Smooth muscle cell (in vitro differentiated cells): ENCODE measurements around the gene XIAP. TPM values are rescaled to one million over a fixed set of nuclear protein-coding genes. Genes with fewer than 3 reads are reported as not detected.
"Not testable (repeated sequence)": the region's sequence is repeated elsewhere in the genome, so short reads cannot be mapped to it uniquely, and the experiment has no call there.

Source experiments
- DNase-seq: peaks from one replicate; lab custom pipeline; 2025; ENCODE audit not compliant: unreplicated experiment; lab: John Stamatoyannopoulos, UW
- H2AFZ ChIP-seq: fragments of 200-600 bp; sonication (generic); 2 replicates; pipeline ENCODE4 v1.6.0; 2016; ENCODE audit warnings: antibody characterized with exemption, low read depth, mild to moderate bottlenecking
- H3F3A ChIP-seq: fragments of 200-600 bp; sonication (generic); 2 replicates; pipeline ENCODE4 v1.6.0; 2017; ENCODE audit warnings: antibody characterized with exemption, low read depth
- H3K27ac ChIP-seq: fragments of 200-600 bp; sonication (generic); 2 replicates; pipeline ENCODE4 v1.5.1; 2016; ENCODE audit warnings: low read depth, mild to moderate bottlenecking
- H3K27me3 ChIP-seq: fragments of 200-600 bp; sonication (generic); 2 replicates; pipeline ENCODE4 v1.6.1; 2016; ENCODE audit warnings: low read depth, mild to moderate bottlenecking
- H3K36me3 ChIP-seq: fragments of 200-600 bp; sonication (generic); 2 replicates; pipeline ENCODE4 v1.5.1; 2016; ENCODE audit warnings: low read depth
- H3K4me1 ChIP-seq: fragments of 200-600 bp; sonication (generic); 2 replicates; pipeline ENCODE4 v1.5.1; 2016; ENCODE audit warnings: low read depth
- H3K4me2 ChIP-seq: fragments of 200-600 bp; sonication (generic); 2 replicates; pipeline ENCODE4 v1.6.0; 2016; ENCODE audit warnings: mild to moderate bottlenecking
- H3K4me3 ChIP-seq: fragments of 200-600 bp; sonication (generic); 2 replicates; pipeline ENCODE4 v1.5.1; 2016; ENCODE audit warnings: mild to moderate bottlenecking
- H3K79me2 ChIP-seq: fragments of 200-600 bp; sonication (generic); 2 replicates; pipeline ENCODE4 v1.6.0; 2016; ENCODE audit warnings: low read depth, mild to moderate bottlenecking
- H3K9ac ChIP-seq: fragments of 200-600 bp; sonication (generic); 2 replicates; pipeline ENCODE4 v1.6.0; 2016; ENCODE audit warnings: low read depth
- H3K9me3 ChIP-seq: fragments of 200-600 bp; sonication (generic); replicated peaks from 2 replicates; pipeline ENCODE4 v1.5.1; 2016; ENCODE audit warnings: low read depth
- H4K20me1 ChIP-seq: fragments of 200-600 bp; sonication (generic); 2 replicates; pipeline ENCODE4 v1.6.0; 2016; ENCODE audit warnings: low read depth
- WGBS: methylation state at CpG from one replicate; pipeline ENCODE4 v1.1.7; 2016; ENCODE audit warnings: low lambda C conversion rate; 5-methylcytosine and 5-hydroxymethylcytosine counted together
- polyA plus RNA-seq: library from polyadenylated mRNA; unstranded; fragments of >200 nt; fragmentation: Nextera tagmentation; extraction: Ambion mirVana; gene quantifications from 2 replicates; pipeline ENCODE4 v1.2.1, GENCODE V29; 2016
- total RNA-seq: library from RNA; depleted of rRNA; stranded (reverse); fragments of >200 nt; gene quantifications from 2 replicates; pipeline ENCODE4 v1.2.3, GENCODE V29; 2014
- TF ChIP-seq, protein P1 (sequence below): fragments of 200-600 bp; sonication (generic); IDR thresholded peaks from 2 replicates; pipeline ENCODE4 v1.5.1; 2017; ENCODE audit warnings: borderline replicate concordance, mild to moderate bottlenecking, antibody characterized with exemption; ENCODE audit not compliant: insufficient read depth, poor library complexity, severe bottlenecking

The XIAP gene
- total and polyA plus RNA-seq, 2 experiments from 2014 or later, result 8.5 to 24.5 TPM

DNA sequence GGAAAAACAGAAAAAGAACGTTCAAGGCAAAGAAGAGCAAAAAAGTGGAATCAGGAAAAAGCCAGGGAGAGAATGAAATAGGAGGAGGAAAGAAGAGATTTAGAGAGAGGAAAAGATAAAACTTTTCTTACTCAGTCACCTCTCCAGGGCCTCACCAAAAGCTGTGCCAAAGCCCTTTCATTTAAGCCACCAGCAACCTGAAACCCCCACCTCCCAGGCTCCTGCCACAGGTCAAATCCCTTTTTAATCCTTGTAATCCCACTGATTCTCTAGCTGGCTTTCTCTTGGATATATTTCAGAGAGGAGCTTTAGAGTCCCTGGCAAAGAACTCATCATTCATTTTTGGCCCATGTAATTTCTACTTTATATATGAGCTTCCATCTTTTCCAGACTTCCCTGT lies 25.7 kb upstream of the XIAP start:
- Histone ChIP-seq H3K79me2 (no peaks in the 10 kb centered on the region), H3K4me1 (no peaks in the 10 kb centered on the region), H3K27ac (peak overlapping the region; percentile 6), H2AFZ (no peak overlapping the region), H4K20me1 (no peaks in the 10 kb centered on the region), H3K27me3 (no peaks in the 10 kb centered on the region), H3K9me3 (no peaks in the 10 kb centered on the region), H3F3A (no peaks in the 10 kb centered on the region), H3K9ac (no peak overlapping the region), H3K4me2 (no peak overlapping the region), H3K36me3 (no peaks in the 10 kb centered on the region), H3K4me3 (no peak overlapping the region)
- no peak for DNase-seq
- TF ChIP-seq, protein P1, sequence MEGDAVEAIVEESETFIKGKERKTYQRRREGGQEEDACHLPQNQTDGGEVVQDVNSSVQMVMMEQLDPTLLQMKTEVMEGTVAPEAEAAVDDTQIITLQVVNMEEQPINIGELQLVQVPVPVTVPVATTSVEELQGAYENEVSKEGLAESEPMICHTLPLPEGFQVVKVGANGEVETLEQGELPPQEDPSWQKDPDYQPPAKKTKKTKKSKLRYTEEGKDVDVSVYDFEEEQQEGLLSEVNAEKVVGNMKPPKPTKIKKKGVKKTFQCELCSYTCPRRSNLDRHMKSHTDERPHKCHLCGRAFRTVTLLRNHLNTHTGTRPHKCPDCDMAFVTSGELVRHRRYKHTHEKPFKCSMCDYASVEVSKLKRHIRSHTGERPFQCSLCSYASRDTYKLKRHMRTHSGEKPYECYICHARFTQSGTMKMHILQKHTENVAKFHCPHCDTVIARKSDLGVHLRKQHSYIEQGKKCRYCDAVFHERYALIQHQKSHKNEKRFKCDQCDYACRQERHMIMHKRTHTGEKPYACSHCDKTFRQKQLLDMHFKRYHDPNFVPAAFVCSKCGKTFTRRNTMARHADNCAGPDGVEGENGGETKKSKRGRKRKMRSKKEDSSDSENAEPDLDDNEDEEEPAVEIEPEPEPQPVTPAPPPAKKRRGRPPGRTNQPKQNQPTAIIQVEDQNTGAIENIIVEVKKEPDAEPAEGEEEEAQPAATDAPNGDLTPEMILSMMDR, result no peak
- 35% methylated on average over 1 of the region's 1 CpG for WGBS

DNA sequence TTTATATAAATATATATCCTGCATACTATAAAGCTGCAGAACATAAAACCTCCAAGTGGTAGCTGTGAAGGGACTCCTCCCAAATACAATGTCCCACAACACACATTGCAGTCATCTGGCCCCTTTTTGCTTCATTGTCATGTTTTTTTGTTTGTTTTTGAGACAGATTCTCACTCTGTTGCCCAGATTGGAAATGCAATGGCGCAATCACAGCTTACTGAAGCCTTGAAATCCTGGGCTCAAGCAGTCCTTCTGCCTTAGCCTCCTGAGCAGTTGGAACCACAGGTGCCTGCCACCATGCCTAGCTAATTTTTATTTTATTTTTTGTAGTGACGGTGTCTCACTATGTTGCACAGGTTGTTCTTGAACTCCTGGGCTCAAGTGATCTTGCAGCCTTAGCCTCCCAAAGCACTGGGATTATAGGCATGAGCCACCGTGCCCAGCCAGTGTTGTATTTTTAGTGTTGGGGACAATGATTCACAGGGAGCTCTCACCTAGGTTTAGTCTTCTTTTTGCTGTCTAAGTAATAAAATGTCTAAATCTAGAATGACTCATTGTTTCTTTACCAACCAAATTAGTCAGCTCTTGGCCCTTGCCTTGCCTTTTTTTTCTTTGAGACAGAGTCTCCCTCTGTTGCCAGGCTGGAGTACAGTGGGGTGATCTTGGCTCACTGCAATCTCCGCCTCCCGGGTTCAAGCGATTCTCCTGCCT lies 24.0 kb upstream of the XIAP start:
- no peak overlapping the region for H3K4me2 ChIP-seq
- peak overlapping the region; percentile 37 for H3K27ac ChIP-seq
- no peak overlapping the region for H2AFZ ChIP-seq
- no peaks in the 10 kb centered on the region for H3K27me3 ChIP-seq
- no peaks in the 10 kb centered on the region for H3K4me1 ChIP-seq
- no peak overlapping the region for H3K4me3 ChIP-seq
- no peak for DNase-seq
- WGBS, result 81% methylated on average over 6 of the region's 6 CpGs
- TF ChIP-seq, protein P1, result no peak
- no peaks in the 10 kb centered on the region for H3F3A ChIP-seq
- H3K9me3 ChIP-seq, result no peaks in the 10 kb centered on the region
- H3K79me2 ChIP-seq, result no peaks in the 10 kb centered on the region
- no peak overlapping the region for H3K9ac ChIP-seq
- H3K36me3 ChIP-seq, result no peaks in the 10 kb centered on the region
- H4K20me1 ChIP-seq, result no peaks in the 10 kb centered on the region

DNA sequence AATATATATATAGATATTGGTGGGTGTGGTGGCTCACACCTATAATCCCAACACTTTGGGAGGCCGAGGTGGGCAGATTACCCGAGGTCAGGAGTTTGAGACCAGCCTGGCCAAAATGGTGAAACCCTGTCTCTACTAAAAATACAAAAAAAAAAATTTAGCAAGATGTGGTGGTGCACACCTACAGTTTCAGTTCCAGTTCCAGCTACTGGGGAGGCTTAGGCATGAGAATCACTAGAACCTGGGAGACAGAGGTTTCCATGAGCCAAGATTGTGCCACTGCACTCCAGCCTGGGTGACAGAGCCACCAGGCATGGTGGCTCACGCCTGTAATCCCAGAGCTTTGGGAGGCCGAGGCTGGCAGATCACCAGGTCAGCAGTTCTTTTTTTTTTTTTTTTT lies 14.7 kb upstream of the XIAP start:
- H3K9me3 ChIP-seq, H3K27me3 ChIP-seq, H3K9ac ChIP-seq, H2AFZ ChIP-seq, DNase-seq, H4K20me1 ChIP-seq, H3K4me2 ChIP-seq, H3K36me3 ChIP-seq, H3K27ac ChIP-seq, H3K4me3 ChIP-seq, H3K79me2 ChIP-seq, H3F3A ChIP-seq, H3K4me1 ChIP-seq: not testable (repeated sequence)
- WGBS, result 83% methylated on average over 4 of the region's 4 CpGs

DNA sequence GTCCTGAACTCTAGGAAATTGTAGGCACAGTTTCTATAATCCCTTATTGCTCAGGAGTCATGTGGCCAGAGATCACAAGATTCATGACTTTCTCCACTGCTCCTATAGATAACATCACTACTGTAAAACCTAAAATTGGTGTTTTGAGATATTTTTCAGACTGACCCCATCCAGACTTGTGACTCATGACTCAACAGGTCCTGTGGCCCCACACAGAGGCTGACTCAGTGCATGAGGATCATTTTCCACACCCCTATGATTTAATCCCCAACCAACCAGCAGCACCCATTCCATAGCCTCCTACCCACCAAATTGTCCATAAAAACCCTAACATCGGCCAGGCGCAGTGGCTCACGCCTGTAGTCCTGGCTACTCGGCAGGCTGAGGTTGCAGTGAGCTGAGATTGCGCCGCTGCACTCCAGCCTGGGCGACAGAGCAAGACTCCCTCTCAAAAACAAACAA lies 13.2 kb upstream of the XIAP start:
- Histone ChIP-seq H3K4me2 (peak overlapping the region; percentile 18), H3K79me2 (no peaks in the 10 kb centered on the region), H3K4me3 (no peak overlapping the region), H3K27ac (peak overlapping the region; percentile 75), H3K36me3 (no peaks in the 10 kb centered on the region), H3K4me1 (no peaks in the 10 kb centered on the region), H3K27me3 (no peaks in the 10 kb centered on the region), H3F3A (no peaks in the 10 kb centered on the region), H4K20me1 (no peaks in the 10 kb centered on the region), H3K9ac (no peak overlapping the region), H2AFZ (no peak overlapping the region), H3K9me3 (no peaks in the 10 kb centered on the region)
- peak; percentile 2 for DNase-seq
- TF ChIP-seq, protein P1, result no peak
- 57% methylated on average over 7 of the region's 7 CpGs for WGBS
